ENCODE measurements around the gene TIMM44.
"Not testable (repeated sequence)": the region's sequence is repeated elsewhere in the genome, so short reads cannot be mapped to it uniquely, and the experiment has no call there.

TIMM44 gene

DNA sequence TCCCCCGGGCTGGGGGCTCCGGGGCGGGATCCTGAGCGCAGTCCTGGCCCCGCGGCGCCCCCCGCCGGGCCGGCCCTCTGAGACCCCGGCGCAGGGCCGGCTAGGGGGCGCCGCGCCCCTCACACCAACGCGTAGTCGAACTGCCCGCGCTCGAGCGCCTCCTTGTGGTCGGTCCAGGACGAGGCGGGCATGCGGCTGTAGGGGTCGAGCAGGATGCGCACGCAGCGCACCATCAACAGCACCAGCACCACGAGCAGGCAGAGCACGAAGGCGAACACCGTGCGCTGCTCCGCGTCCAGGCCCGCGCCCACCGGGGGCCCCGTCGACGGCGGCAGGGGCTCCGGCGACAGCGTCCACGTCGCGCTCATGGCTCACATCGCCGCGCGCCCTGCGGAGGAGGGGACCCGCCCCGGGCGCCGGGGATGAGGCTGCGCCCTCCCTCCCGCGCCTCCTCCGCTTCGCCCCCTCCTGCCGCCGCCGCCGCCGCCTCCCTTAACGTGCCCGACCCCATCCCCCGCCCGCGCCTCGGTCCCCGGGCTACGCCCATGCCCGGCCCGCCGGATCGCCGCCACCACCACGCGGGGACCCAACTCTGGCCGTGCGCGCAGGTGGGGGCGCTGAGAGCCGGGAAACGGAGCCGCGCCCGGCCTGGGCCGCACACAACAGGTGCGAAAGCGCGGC lies 18.2 kb downstream of the TIMM44 start:
- DNase-seq (ENCODE audit: low spot score), result peak; percentile 72

DNA sequence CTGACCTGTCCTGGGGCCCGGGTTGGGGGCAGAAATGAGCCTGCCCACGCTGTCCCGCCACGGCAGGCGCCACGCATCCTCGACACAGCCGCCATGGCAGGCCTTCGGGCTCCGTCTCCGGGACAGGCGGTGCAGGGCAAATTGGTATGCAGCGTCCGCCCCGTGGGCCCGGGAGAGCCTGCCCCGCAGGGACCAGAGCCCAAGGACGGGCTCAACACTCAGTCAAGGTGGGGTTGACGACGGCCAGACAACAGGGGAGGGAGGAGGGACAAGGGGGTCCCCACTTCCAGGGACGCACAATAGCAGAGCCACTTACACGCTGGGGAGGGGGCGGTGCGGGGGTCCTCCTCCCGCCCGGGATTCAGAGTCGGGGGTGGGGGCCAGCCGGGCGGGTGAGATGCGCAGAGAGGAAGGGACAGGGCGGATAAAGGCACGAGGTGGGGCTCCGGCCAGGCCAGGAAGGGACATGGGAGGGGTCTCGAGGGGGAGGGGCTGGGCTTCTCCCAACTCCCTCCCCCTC lies 18.8 kb downstream of the TIMM44 start:
- no peak for DNase-seq (ENCODE audit: low spot score)

DNA sequence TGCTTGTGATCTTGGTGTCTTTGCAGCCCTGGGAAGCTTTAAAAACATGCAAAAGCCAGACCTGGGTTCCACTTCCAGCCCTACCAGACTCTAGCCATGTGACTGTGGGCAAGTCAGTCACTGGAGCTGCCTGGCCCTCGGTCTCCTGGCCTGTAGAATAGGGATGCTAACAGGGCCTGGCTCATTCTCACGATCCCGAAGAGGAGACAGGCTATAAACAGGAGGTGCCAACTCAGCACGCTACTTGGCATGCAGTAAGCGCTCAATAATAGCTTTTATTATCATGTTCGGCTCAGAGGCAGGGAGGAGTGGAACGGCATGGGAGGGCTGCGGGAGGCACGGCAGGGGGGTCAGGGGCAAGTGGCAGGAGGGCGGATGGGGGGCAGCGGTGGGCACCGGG lies 19.2 kb downstream of the TIMM44 start:
- no peak for DNase-seq (ENCODE audit: low spot score)

DNA sequence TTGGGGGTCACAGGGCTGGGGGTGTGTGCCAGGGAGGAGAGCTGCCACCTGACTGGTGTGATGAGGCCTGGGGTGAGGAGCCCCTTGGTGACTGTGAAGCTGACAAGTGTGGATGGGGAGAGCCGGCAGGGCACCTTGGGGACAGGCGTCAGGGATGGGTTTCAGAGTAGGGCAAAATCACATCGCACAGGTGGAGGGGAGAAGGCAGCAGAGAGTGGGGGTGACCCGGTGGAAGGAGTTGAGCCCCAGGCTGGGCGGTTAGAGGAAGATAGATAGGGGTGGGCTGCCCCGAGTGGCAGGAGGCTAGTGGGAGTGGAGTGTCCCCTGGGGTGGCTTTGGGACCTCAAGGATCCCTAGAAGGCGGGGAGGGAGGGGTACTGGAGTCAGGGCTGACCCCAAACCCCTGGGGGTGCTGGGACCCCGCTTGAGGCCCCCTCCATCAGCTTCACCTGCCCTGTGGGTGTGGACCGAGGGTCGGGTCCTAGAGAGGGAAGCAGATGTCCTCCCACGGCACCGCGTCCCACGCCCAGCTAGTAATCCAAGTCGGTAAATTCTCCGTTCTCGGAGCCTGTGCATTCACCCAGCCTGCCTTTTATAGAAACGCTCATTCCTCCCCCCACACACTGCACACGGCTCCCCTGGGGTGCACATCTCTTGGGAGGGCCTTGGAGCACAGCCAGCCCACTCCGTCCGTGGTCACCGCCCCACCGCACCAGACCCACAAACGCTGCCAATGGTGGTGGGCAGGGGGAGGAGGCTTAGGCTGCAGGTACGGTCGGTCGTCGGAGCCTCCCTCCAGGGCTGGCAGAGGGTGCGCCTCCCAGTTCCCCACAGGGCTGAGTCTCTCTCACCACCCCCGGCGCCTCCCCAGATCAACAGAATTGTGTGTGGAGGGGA lies 19.9 kb downstream of the TIMM44 start:
- no peak for DNase-seq (ENCODE audit: low spot score)

DNA sequence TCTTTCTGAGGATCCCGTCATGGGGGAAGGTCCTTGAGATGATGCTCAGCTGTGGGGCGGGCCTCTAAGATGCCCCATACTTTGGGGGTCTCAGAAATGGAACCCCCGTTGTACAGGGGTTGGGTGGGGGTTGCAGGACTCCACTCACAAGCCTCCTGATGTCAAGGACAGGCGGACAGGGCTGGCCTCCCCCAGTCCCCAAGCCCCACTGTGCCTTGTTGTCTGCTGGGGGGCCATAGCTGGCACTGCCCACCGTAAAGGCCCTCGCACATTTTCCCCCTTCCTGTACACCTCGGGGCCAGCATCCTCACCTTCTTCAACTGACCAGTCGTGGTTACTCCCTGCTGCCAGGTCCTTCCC lies 20.6 kb downstream of the TIMM44 start:
- DNase-seq (ENCODE audit: low spot score), result no peak

DNA sequence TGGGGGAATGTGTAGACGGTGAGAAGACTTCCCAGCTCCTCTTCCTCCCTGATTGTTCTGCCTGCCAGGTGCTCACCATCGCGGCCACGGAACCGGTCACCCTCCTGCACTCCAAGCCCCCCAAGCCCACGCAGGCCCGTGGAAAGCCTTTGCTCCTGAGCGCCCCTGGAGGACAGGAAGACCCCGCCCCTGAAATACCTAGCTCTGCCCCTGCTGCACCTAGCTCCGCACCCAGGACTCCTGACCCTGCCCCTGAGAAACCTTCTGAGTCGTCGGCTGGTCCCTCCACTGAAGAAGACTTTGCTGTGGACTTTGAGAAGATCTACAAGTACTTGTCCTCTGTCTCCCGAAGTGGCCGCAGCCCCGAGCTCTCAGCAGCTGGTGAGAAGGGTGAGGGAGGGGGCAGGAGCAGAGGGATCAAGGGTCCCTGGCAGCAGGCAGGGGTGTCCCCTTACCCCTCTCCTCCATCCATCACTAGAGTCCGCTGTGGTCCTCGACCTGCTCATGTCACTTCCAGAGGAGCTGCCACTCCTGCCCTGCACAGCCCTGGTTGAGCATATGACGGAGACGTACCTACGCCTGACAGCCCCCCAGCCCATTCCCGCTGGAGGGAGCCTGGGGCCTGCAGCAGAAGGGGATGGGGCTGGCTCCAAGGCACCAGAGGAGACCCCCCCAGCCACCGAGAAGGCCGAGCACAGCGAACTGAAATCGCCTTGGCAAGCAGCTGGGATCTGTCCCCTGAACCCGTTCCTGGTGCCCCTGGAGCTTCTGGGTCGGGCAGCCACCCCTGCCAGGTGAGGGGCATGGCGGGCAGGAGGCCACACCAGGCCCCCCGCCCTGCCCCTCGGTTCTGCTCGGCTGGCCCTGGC lies 21.3 kb downstream of the TIMM44 start:
- no peak for DNase-seq (ENCODE audit: low spot score)

DNA sequence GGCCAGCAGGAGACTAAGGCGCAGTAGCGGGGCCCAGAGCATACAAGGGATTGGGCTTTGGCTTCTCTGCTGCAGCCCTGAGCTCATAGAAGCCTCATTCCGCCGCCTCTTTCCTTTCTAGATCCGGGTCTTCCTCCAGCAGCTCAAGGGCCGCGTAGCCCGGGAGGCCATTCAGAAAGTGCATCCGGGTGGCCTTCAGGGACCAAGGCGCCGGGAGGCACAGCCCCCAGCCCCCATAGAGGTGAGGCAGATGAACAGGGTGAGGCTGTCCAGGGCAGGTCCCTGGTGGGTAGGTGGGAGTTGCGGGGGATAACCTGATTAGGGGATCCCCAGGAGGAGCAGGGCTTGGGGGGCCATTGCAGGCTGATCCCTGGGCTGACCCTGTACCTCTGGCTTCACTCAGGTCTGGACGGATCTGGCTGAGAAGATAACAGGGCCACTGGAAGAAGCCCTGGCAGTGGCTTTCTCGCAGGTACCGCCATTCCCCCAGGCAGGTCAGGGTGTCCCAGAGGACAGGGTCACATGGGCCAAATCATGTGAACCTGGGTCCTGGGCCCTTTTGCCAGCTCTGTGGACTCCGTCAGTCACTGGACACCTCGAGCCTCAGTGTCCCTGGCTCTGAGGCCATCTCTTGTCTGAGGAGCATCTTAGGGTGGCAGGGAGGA lies 22.0 kb downstream of the TIMM44 start:
- no peak for DNase-seq (ENCODE audit: low spot score)

DNA sequence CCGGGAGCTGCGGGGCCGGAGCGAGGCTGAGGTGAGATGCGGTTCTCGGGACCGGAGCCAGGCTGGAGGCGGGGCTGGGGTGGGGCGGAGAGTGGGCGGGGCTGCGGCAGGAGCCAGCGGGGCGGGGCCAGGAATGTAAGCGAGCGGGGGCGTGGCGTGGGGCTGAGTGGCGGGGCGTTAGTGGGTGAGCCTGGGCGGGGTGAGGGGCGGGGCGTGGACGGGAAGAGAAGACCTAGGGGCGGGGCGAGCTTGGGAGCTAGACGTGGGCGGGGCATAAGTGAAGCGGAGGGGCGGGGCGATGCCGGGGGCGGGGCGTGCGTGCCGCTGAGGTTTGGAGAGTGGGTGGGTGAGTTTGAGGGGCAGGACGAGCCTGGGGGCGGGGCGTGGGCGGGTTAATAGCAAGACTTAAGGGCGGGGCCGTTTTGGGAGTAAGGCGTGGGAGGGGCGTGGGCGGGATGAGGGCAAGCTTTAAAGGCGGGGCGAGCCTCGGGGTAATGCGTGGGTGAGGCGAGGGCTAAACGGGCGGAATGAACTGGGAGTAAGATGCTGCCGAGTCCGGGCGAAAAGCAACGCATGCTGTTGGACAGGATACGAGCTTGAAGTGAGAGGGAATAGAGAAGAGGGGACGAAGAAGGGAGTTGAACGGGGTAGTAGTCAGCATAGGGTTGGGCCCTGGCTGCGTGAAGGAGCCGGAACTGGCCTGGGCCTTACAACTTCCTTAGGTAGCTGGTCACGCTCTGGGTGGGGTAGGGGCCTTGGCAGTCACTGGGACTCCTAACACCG lies 22.8 kb downstream of the TIMM44 start:
- DNase-seq (ENCODE audit: low spot score), result peak; percentile 95

DNA sequence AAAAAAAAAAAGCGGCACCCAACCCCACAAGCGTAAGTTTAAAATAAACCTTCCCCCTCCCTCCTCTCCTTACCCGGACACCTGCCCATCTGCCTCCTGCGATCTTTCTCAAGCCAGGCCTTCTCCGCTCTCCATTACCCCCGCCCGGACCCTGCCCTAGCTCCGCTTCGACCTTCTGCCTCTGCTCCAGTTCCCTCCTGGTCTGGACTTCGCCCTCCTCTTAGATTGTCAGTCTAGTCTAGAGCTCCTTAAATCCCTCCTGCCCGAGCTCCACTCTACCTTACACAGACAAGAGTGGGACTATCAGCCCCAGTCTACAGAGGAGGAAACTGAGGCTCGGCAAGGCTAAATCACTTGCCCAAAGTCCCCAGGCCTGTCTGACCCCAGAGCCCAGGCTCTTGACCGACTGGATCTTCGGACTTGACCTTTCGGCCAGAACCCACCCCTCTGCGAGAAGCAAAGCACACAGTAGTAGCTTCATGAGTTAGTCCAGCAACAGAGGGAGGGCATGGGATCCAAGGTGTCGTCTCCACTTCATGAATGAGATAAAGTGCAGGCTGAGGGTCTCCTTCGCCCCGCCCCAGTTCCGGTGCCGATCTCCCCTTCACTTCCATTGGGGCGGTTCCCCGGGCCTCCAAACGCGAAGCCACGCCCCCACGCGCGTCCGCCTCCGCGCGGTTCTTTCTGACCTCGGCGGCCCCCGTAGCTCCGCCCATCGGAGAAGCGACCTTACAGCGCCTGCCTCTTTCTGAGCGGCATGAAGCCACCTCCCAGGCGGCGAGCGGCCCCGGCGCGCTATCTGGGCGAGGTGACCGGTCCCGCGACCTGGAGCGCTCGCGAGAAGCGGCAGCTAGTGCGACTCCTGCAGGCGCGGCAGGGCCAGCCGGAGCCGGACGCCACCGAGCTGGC lies 23.6 kb downstream of the TIMM44 start, which contains the start of gene SNAPC2:
SNAPC2 (plus strand) TSS at position 729 of the 909 bp plus-strand sequence; CDS start at position 758, 29 bp downstream.
- peak; percentile 89 for DNase-seq (ENCODE audit: low spot score)

DNA sequence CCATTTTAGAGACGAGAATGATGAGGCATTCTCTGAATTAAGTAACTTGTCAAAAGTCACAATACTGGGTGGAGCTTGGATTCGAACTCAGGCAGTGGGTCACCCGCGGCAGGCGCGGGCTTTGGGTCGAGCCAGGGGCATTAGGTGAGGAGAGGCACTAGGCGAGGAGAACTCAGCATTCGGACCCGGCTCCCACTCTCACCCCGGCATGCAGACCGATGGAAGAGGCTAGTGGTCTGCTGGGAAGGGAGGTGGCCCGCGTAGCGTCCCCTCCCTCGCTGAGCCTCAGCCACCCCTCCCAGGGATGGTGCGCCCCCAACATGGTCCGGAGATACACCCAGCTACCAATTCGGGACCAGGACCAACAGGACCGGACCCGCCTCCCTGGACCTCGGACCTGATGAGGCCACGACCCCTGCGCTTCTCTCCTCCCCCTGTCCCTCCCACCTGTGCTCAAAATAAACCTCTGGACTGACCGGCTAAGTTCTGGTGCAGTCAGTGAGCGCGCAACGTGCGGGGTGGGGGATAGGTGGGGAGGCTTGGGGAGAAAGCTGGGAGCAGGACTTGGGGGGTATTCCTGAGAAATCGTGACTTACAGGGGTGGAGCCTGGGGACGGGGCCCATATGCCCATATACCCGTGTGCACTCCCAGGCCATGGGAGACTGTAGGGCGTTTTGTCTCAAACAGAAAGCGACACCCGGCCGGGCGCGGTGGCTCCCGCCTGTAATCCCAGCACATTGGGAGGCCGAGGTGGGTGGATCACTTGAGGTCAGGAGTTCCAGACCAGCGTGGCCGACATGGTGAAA lies 24.6 kb downstream of the TIMM44 start:
- DNase-seq (ENCODE audit: low spot score), result no peak

DNA sequence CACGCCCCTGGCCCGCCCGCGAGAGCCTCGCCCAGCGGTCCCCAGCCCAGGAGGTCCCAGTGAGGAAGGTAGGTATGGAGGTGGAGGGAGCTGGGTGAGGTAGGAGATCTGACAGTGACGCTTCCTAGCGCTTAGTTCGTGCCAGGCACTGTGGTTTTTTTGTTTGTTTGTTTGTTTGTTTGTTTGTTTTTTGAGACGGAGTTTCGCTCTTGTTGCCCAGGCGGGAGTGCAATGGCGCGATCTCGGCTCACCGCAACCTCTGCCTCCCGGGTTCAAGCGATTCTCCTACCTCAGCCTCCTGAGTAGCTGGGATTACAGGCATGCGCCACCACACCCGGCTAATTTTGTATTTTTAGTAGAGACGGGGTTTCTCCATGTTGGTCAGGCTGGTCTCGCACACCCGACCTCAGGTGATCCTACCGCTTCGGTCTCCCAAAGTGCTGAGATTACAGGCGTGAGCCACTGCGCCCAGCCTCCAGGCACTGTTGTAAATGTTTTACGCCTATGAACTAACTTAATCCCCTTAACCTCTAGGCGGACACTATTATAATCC lies 25.3 kb downstream of the TIMM44 start:
- DNase-seq (ENCODE audit: low spot score), result not testable (repeated sequence)

DNA sequence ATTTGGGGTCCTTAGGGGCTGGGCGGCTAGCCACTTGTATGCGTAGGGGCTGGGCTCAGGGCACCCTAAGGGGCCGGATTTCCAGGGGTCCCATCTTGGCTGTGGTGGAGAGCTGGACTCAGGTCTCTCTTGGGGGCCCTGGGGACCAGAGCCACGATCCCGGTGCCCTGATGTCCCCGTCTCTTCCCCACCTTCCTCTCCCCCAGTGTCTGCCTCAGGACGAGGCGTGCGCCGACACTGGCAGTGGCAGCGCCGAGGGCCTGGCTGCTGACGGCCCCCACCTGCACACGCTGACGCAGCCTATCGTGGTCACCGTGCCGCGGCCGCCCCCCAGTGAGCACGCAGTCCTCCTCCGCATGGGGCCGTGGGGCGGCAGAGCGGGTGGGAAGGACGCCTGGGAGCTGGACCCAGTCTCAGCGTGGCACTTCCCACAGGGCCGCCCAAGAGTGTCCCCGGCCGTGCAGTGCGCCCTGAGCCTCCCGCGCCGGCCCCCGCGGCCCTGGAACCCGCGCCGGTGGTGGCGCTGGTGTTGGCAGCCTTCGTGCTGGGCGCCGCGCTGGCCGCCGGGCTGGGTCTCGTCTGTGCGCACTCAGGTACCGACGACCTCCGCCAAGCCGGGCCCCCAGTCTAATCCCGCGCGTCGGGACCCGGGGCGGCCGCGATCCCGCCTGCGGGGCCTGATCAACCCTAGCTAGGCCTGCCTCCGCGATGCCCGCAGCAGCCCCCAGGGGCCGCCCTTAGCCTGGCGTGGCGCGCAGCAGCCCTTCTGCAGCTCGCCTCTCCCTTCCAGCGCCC lies 26.0 kb downstream of the TIMM44 start:
- no peak for DNase-seq (ENCODE audit: low spot score)

DNA sequence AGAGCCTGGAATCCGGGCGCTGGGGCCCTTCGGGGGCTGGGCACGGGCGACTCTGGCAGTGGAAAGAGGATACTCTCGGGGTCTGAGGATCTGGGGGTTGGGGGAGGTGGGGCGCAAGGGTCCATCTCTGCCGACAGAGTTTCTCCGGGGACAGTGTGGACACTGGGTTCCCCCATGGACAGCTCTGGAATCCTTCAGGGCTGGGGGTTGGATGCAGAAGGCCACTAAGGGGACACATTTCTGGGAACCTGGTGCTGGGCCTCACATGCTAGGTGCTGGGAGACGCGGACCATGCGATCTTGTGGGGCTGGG lies 26.6 kb downstream of the TIMM44 start:
- DNase-seq (ENCODE audit: low spot score), result no peak

DNA sequence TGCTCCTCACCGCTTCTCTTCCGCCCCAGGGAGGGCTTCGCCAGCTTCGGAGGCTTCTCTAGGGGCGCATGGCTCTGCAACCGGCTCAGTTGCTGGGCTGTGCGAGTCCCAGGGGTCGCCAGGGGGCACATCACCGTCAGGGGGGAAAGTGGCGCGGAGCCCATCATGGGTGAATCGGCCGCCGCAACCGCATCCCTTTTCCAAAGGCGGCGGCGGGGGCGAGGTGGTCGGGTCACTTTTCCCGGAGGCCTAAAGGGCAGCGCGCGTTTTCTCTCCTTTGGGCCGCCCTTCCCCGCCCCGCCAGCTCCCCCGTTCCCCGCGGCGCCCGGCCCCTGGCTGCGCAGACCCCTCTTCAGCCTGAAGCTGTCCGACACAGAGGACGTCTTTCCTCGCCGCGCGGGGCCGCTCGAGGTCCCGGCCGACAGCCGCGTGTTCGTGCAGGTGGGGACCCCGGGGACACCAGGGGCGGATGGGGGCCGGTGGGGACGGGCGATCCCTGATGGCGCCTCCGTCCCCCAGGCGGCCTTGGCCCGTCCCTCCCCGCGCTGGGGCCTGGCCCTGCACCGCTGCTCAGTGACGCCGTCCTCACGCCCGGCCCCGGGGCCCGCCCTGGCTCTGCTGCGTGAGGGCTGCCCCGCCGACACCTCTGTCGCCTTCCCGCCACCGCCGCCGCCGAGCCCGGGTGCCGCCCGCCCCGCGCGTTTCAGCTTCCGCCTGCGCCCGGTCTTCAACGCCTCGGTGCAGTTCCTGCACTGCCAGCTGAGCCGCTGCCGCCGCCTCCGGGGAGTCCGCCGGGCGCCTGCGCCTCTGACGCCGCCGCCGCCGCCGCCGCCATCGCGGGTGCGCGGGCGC lies 27.1 kb downstream of the TIMM44 start:
- DNase-seq (ENCODE audit: low spot score), result no peak

DNA sequence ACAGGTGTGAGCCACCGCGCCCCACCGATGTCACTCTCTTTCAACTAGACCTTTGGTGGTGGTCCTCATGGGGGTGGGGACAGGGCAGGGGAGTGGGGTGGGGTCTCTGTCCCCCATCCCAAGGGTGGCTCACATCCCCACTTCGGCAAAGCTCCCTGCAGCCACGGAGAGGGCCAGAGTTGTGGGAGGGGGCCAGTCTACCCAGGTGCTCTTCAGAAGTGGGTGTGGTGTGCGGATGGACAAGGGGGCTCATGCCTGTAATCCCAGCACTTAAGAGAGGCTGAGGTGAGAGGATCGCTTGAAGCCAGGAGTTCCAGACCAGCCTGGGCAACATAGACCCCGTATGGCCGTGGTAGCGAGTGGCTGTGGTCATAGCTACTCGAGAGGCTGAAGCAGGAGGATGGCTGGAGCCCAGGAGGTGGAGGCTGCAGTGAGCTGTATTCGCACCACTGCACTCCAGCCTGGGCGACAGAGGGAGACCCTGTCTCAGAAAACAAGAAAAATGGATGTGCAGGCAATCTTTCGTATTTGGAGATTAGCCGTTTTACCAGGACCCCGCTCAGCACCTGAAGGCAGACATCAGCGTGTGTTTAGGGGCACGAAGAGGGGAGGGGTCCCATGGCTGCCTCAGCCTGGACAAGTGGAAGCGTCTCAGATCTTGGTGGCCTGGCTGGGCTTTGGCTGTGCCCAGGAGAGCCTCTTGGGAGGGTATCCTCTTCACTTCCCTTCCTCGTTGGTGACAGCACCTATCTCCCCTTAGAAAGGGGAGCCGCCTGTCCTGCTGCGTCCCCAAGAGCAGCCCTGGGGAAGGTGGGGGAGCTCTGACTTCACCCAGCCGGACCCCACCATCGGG lies 28.0 kb downstream of the TIMM44 start:
- no peak for DNase-seq (ENCODE audit: low spot score)

DNA sequence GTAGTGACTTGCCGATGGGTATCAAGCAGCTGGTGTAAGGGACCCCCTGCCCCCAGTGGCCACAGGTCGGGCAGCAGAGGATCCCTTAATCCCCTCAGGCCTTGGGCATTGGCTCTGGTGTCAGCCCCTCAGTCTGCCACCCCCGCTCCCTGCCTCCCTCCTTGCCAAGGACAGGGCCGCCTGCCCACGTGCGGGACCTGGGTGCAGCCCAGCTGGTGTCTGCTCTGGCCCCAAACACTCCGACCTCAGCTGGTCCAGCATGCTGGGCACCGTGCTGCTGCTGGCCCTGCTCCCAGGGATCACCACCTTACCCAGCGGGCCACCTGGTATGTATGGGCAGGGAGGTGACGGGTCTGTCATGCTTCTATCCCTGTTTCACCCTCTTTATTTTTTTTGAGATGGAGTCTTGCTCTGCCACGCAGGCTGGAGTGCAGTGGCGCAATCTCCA lies 28.8 kb downstream of the TIMM44 start, which contains the start of gene TGFBR3L:
TGFBR3L (plus strand) TSS at position 233 of the 448 bp plus-strand sequence.
- DNase-seq (ENCODE audit: low spot score), result no peak

Data from COLO829 (cell line).